ENCODE data around the gene CCDC28B. TPM values are rescaled to one million over a fixed set of nuclear protein-coding genes. Genes with fewer than 3 reads are reported as not detected.

CCDC28B gene
- polyA plus RNA-seq, 1 donor from 2014 or later, result 14.0 TPM

- peak overlapping the region; percentile 48 to 96 (median 94) for H3K4me3 Mint-ChIP-seq
- no peaks in the 10 kb centered on the region for H3K27me3 Mint-ChIP-seq
- no peaks in the 10 kb centered on the region for H3K36me3 Mint-ChIP-seq
- H3K9me3 Mint-ChIP-seq, result no peaks in the 10 kb centered on the region
- H3K27ac Mint-ChIP-seq, result no peak overlapping the region
- H3K4me1 Mint-ChIP-seq, result peaks cover 22 to 45% (median 39%) of the 10 kb centered on the region in 3 donors
Observed at GRCh38 chr1:32181563-32181962, 18.8 kb upstream of the CCDC28B start.

DNA sequence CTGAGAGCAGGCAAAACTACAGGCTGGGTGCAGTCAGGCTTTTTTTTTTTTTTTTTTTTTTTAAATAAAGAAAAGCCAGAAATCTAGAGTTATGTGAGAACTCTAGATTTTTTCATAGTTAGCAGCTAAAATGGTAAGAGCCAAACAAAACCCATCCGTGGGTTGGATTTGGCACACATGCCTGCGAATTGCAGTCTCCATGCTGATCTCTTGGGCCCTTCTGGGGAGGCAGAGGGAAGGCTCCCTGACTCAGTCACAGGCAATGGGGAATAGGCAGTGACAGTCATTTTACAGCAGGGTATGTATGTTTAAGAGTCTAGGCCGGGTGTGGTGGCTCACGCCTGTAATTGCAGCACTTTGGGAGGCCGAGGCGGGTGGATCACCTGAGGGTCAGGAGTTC lies 18.3 kb upstream of the CCDC28B start:
- Mint-ChIP-seq H3K4me1 (peaks cover 22 to 45% (median 41%) of the 10 kb centered on the region in 3 donors), H3K9me3 (no peaks in the 10 kb centered on the region), H3K27ac (peak overlapping the region in 1 of 3 donors; percentile 82), H3K4me3 (peak overlapping the region in 1 of 4 donors; percentile 36), H3K27me3 (no peaks in the 10 kb centered on the region), H3K36me3 (no peaks in the 10 kb centered on the region)

DNA sequence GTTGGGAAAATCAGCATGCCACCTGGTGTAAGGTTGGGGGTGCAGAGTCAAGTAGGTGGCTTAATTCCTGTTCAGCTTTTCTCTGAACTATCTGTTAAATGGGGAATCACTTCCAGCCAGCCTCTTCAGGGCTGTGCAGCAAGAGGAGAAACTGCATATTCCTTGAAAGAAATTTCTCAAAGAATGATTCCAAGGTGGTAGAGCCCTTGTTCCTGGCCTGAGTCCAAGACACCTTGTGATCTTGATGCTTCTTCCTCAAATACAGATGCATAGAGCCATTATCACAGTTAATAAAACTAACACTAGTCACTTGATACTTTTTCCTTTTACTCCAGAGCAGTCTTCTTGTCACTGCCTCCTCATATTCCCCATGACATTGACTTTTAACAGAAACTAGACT lies 15.7 kb upstream of the CCDC28B start:
- Mint-ChIP-seq H3K36me3 (no peaks in the 10 kb centered on the region), H3K4me1 (peaks cover 16 to 39% (median 32%) of the 10 kb centered on the region in 3 donors), H3K27ac (no peak overlapping the region), H3K9me3 (no peaks in the 10 kb centered on the region), H3K27me3 (no peaks in the 10 kb centered on the region), H3K4me3 (peak overlapping the region in 2 of 4 donors; percentile 5 to 10)

DNA sequence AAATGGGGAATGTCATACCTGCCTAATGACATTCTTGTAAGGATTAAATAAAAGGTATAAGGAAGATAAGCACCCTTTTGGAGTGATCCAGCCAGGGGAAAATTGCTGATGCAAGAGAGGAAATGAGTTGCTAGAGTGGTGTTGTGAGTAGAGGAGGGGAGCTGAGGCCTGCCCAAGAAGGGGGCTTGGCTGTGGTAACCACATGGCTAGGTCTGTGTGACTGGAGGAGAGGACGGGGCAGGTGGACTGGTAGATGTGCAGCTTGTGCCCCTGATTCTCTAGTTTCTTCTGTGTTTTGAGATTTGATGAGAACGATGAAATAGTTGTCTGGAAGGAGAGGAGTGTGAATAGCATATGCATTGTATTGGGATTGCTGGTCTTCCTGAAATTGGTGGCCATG lies 14.3 kb upstream of the CCDC28B start:
- peaks cover 11 to 29% (median 18%) of the 10 kb centered on the region in 3 donors for H3K4me1 Mint-ChIP-seq
- no peak overlapping the region for H3K4me3 Mint-ChIP-seq
- H3K27me3 Mint-ChIP-seq, result no peaks in the 10 kb centered on the region
- H3K36me3 Mint-ChIP-seq, result no peaks in the 10 kb centered on the region
- no peaks in the 10 kb centered on the region for H3K9me3 Mint-ChIP-seq
- H3K27ac Mint-ChIP-seq, result peak overlapping the region in 1 of 3 donors; percentile 7

DNA sequence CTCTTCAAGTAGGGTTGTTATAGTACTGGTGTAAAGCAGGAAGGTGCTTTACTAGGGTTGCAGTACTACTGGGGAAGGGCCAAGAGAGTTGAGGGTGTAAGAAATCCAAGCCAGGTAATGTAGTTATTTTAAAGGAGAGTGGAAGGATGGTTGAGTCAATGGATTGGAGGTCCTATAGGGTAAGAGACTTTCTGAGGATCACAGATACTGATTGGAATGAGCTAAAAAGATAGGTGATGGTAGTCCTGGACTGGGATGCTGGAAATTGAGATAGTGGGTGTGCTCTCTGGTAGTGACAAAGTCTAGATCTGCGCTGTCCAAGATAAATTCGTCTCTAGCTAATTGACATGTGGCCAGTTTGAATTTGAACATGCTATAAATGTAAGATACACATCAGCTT lies 13.9 kb upstream of the CCDC28B start:
- Mint-ChIP-seq H3K4me3 (no peak overlapping the region), H3K27ac (peak overlapping the region in 1 of 3 donors; percentile 7), H3K9me3 (no peaks in the 10 kb centered on the region), H3K4me1 (peaks cover 11 to 25% (median 14%) of the 10 kb centered on the region in 3 donors), H3K27me3 (no peaks in the 10 kb centered on the region), H3K36me3 (no peaks in the 10 kb centered on the region)

DNA sequence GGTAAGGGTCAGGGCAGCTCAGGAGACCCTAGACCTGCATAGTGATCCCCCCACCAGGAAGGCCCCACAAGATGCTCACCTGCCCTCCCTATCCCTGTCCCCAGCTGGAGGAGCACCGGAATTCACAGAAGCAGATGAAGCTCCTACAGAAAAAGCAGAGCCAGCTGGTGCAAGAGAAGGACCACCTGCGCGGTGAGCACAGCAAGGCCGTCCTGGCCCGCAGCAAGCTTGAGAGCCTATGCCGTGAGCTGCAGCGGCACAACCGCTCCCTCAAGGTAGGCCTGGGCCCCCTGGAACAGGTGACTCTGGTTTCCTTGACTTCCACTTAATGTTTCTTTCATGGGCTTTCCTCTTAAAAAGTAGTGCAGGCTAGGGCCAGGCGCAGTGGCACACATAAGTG lies 12.5 kb upstream of the CCDC28B start:
- H3K27me3 Mint-ChIP-seq, result no peaks in the 10 kb centered on the region
- no peak overlapping the region for H3K4me3 Mint-ChIP-seq
- H3K36me3 Mint-ChIP-seq, result no peaks in the 10 kb centered on the region
- H3K27ac Mint-ChIP-seq, result no peak overlapping the region
- no peaks in the 10 kb centered on the region for H3K9me3 Mint-ChIP-seq
- H3K4me1 Mint-ChIP-seq, result peaks cover 4 to 20% (median 13%) of the 10 kb centered on the region in 3 donors

- Mint-ChIP-seq H3K27ac (peak overlapping the region in 1 of 3 donors; percentile 62), H3K4me3 (peak overlapping the region in 1 of 4 donors; percentile 37), H3K36me3 (peaks cover 9% of the 10 kb centered on the region), H3K27me3 (no peaks in the 10 kb centered on the region), H3K4me1 (peaks cover 0 to 13% (median 8%) of the 10 kb centered on the region in 3 donors), H3K9me3 (no peaks in the 10 kb centered on the region)
Observed at GRCh38 chr1:32192220-32192948, 8.0 kb upstream of the CCDC28B start.

GRCh38 chr1:32194984-32195383 lies 5.4 kb upstream of the CCDC28B start:
- peaks cover 9% of the 10 kb centered on the region for H3K36me3 Mint-ChIP-seq
- no peak overlapping the region for H3K4me3 Mint-ChIP-seq
- H3K27me3 Mint-ChIP-seq, result no peaks in the 10 kb centered on the region
- H3K27ac Mint-ChIP-seq, result no peak overlapping the region
- H3K4me1 Mint-ChIP-seq, result peaks cover 2 to 14% (median 11%) of the 10 kb centered on the region in 3 donors
- no peaks in the 10 kb centered on the region for H3K9me3 Mint-ChIP-seq

- Mint-ChIP-seq H3K4me3 (peak overlapping the region in 1 of 4 donors; percentile 22), H3K27ac (no peak overlapping the region), H3K36me3 (peaks cover 9% of the 10 kb centered on the region), H3K27me3 (no peaks in the 10 kb centered on the region), H3K4me1 (peaks cover 6 to 18% (median 16%) of the 10 kb centered on the region in 3 donors), H3K9me3 (no peaks in the 10 kb centered on the region)
Observed at GRCh38 chr1:32195531-32195930, 4.9 kb upstream of the CCDC28B start.

GRCh38 chr1:32195972-32196823 lies 4.2 kb upstream of the CCDC28B start:
- H3K4me1 Mint-ChIP-seq, result peaks cover 7 to 18% (median 16%) of the 10 kb centered on the region in 3 donors
- H3K4me3 Mint-ChIP-seq, result no peak overlapping the region
- peaks cover 9% of the 10 kb centered on the region for H3K36me3 Mint-ChIP-seq
- H3K9me3 Mint-ChIP-seq, result no peaks in the 10 kb centered on the region
- H3K27me3 Mint-ChIP-seq, result no peaks in the 10 kb centered on the region
- H3K27ac Mint-ChIP-seq, result peak overlapping the region in 2 of 3 donors; percentile 18 to 87

- Mint-ChIP-seq H3K4me1 (peaks cover 14 to 26% (median 21%) of the 10 kb centered on the region in 3 donors), H3K4me3 (peak overlapping the region in 1 of 4 donors; percentile 55), H3K9me3 (no peaks in the 10 kb centered on the region), H3K27me3 (no peaks in the 10 kb centered on the region), H3K36me3 (peaks cover 9% of the 10 kb centered on the region), H3K27ac (peak overlapping the region in 2 of 3 donors; percentile 51 to 53)
Observed at GRCh38 chr1:32197074-32197473, 3.3 kb upstream of the CCDC28B start.

GRCh38 chr1:32197837-32198236 lies 2.6 kb upstream of the CCDC28B start:
- H3K4me1 Mint-ChIP-seq, result peaks cover 14 to 32% (median 26%) of the 10 kb centered on the region in 3 donors
- peaks cover 9% of the 10 kb centered on the region for H3K36me3 Mint-ChIP-seq
- no peaks in the 10 kb centered on the region for H3K27me3 Mint-ChIP-seq
- H3K9me3 Mint-ChIP-seq, result no peaks in the 10 kb centered on the region
- peak overlapping the region in 2 of 3 donors; percentile 51 to 94 for H3K27ac Mint-ChIP-seq
- H3K4me3 Mint-ChIP-seq, result peak overlapping the region in 1 of 4 donors; percentile 55

DNA sequence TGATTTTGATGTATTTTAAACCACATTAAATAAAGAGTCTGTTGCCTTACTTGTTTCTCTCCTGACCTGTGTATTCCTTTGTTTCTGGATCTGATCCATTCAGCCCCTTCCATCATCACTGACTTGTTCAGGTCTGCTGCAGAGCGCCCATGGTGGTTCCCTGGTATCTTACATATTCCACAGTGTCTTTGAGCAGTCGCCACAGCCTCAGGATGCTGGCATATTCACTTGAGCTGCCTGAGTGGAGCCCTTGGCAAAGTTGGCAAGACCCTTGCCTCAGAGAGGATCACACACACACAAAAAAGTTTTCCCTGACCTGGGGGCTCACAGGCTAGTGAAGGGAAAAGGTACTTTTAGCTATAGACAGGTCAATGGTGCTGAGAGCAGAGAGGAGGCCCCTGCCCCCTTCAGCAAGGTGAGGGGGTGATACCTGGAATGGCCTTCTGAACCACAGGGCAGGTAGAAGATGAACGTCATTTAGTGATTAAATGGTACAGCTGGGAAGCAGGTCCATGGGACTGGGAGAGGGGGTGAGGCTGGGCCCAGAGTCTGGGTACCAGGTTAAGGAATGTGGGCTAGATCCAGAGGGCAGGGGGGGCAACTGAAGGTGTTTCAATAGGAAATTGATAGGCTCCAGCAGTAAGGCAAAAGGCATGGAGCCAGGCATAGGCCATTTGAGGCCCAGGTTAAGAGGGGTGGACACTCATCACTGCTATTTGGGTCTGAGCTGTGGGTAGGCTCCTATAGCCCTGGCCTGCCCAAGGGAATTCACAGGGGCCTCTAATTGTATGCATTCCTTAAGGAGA lies 2.0 kb upstream of the CCDC28B start:
- H3K9me3 Mint-ChIP-seq, result no peaks in the 10 kb centered on the region
- peaks cover 4% of the 10 kb centered on the region for H3K36me3 Mint-ChIP-seq
- peak overlapping the region in 3 of 4 donors; percentile 41 to 90 (median 43) for H3K4me3 Mint-ChIP-seq
- H3K27me3 Mint-ChIP-seq, result no peaks in the 10 kb centered on the region
- peak overlapping the region; percentile 7 to 94 (median 64) for H3K27ac Mint-ChIP-seq
- peaks cover 16 to 32% (median 27%) of the 10 kb centered on the region in 3 donors for H3K4me1 Mint-ChIP-seq

GRCh38 chr1:32199043-32199716 lies 1.2 kb upstream of the CCDC28B start:
- peaks cover 4% of the 10 kb centered on the region for H3K36me3 Mint-ChIP-seq
- no peaks in the 10 kb centered on the region for H3K27me3 Mint-ChIP-seq
- peak overlapping the region in 3 of 4 donors; percentile 41 to 95 (median 90) for H3K4me3 Mint-ChIP-seq
- H3K4me1 Mint-ChIP-seq, result peaks cover 18 to 30% (median 27%) of the 10 kb centered on the region in 3 donors
- H3K27ac Mint-ChIP-seq, result peak overlapping the region; percentile 7 to 94 (median 93)
- H3K9me3 Mint-ChIP-seq, result no peaks in the 10 kb centered on the region

All from IgD-negative memory B cell (primary cell).